Measurements from ENCODE around the gene MAS1. TPM values are rescaled to one million over a fixed set of nuclear protein-coding genes. Genes with fewer than 3 reads are reported as not detected.
"Not testable (repeated sequence)": the region's sequence is repeated elsewhere in the genome, so short reads cannot be mapped to it uniquely, and the experiment has no call there.

The MAS1 gene
- polyA plus RNA-seq, result 0.01 TPM
- long read RNA-seq, donor 1, result 0 reads
- long read RNA-seq, donor 2, result 0 reads
- long read RNA-seq, donor 3, result 0 reads
- long read RNA-seq, donor 4, result 0 reads
- long read RNA-seq, donor 5, result 0 reads
- long read RNA-seq, donor 6, result 0 reads
- long read RNA-seq, donor 7, result 0 reads
- long read RNA-seq, donor 8, result 0 reads
- long read RNA-seq, donor 9, result 0 reads
- long read RNA-seq, donor 10, result 0 reads
- long read RNA-seq, donor 11, result 0 reads

- Histone ChIP-seq H3K4me3 (ENCODE audit: low read length) (no peak within 1 kb of the TSS), H3K9me3 (ENCODE audit: control insufficient read depth, low read depth, low read length) (no peaks in the 10 kb centered on the region), H3K36me3 (ENCODE audit: control insufficient read depth, insufficient read depth, low read length) (no peaks in the 10 kb centered on the region), H3K27me3 (ENCODE audit: control insufficient read depth, insufficient read depth, low read length) (peaks cover 65% of the 10 kb centered on the region), H3K27ac (ENCODE audit: low read length) (no peak within 1 kb of the TSS), H3K4me1 (ENCODE audit: control insufficient read depth, insufficient read depth, low read length) (no peaks in the 10 kb centered on the region)
- no CpG with 5 or more reads among the region's 7 CpGs for WGBS (ENCODE audit: insufficient coverage, low lambda C conversion rate)
- DNase-seq, result no peak
Measured at GRCh38 chr6:159890792-159891191, at the start of gene MAS1. MAS1 (plus strand) TSS chr6:159890988; CDS start chr6:159906956, 15,968 bp downstream.

DNA sequence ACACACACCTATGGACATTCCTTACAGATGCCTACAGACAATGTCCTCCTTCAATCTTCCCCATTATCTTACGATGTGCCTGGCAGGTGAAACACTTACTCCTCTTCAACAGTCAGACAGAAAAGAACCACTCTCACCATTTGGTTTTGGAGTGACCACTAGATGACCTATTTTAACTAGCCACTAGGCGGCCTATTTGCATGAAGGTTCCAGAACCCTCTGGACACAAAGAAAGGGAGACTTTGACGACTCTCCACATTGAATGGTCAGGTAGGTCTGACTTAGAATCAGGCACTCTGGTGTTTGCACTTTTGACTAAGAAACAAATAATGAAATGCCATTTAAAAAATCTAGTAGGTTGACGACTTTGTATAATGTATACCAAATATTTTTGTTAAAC, 48.8 kb upstream of the MAS1 start:
- WGBS (ENCODE audit: insufficient coverage, low lambda C conversion rate), result 78% methylated on average over 3 of the region's 4 CpGs
- DNase-seq, result no peak

DNA sequence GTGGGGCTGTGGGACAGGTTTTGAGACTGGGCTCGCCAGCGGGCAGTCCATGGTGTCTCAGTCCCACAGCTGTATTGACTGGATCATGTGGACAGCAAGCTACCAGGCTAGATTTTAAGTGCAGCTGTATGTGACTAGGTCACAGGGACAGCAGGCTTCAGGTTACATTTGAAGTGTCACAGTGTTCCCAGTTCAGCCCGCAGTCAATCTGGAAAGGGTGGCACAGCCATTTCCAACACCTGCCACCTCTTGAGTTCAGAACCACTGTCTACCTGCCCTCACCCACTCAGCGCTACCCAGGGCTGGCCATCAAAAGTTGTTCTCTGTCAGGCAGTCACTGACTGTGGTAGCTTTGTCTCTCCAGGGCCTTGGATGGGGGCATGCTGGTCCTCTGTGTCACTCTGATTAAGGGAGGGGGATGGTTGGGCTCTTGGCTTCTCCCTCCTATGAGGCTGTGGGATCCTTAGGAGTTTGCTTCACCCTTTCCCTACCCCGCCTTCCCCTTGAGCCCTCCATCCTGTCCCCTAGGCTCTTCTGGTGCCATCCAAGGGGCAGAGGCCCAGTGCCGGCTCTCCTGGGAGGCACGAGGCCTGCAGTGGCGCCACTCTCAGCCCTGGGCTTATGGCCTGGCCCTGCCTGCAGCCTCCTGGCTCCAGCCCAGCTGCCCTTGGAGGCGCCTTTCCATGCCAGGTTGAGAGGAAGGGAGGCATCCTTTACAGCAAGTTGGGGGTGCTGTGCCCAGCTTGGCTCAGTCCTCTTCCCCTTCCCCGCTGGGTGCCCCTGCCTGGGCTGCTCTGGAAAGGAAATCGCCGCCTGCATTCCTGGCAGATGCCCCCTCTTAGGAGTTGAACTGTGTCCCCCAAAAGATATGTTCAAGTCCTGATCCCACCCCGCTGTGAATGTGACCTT, 45.8 kb upstream of the MAS1 start:
- no peak overlapping the region for H3K4me3 ChIP-seq (ENCODE audit: low read length)
- DNase-seq, result no peak
- WGBS (ENCODE audit: insufficient coverage, low lambda C conversion rate), result no CpG with 5 or more reads among the region's 13 CpGs
- no peaks in the 10 kb centered on the region for H3K27me3 ChIP-seq (ENCODE audit: control insufficient read depth, insufficient read depth, low read length)
- no peaks in the 10 kb centered on the region for H3K4me1 ChIP-seq (ENCODE audit: control insufficient read depth, insufficient read depth, low read length)
- no peaks in the 10 kb centered on the region for H3K9me3 ChIP-seq (ENCODE audit: control insufficient read depth, low read depth, low read length)
- no peak overlapping the region for H3K27ac ChIP-seq (ENCODE audit: low read length)
- no peaks in the 10 kb centered on the region for H3K36me3 ChIP-seq (ENCODE audit: control insufficient read depth, insufficient read depth, low read length)

More for the DNA sequence above, 48.8 kb upstream of the MAS1 start:
- no peak overlapping the region for H3K27ac ChIP-seq (ENCODE audit: low read length)
- no peaks in the 10 kb centered on the region for H3K27me3 ChIP-seq (ENCODE audit: control insufficient read depth, insufficient read depth, low read length)
- no peaks in the 10 kb centered on the region for H3K36me3 ChIP-seq (ENCODE audit: control insufficient read depth, insufficient read depth, low read length)
- no peak overlapping the region for H3K4me3 ChIP-seq (ENCODE audit: low read length)
- H3K9me3 ChIP-seq (ENCODE audit: control insufficient read depth, low read depth, low read length), result no peaks in the 10 kb centered on the region
- H3K4me1 ChIP-seq (ENCODE audit: control insufficient read depth, insufficient read depth, low read length), result no peaks in the 10 kb centered on the region

GRCh38 chr6:159848552-159848951, 42.2 kb upstream of the MAS1 start:
- not testable (repeated sequence) for H3K9me3 ChIP-seq (ENCODE audit: control insufficient read depth, low read depth, low read length); H3K27me3 ChIP-seq (ENCODE audit: control insufficient read depth, insufficient read depth, low read length); H3K36me3 ChIP-seq (ENCODE audit: control insufficient read depth, insufficient read depth, low read length); H3K4me1 ChIP-seq (ENCODE audit: control insufficient read depth, insufficient read depth, low read length); H3K27ac ChIP-seq (ENCODE audit: low read length); DNase-seq; H3K4me3 ChIP-seq (ENCODE audit: low read length)
- WGBS (ENCODE audit: insufficient coverage, low lambda C conversion rate), result no CpG with 5 or more reads among the region's 5 CpGs

DNA sequence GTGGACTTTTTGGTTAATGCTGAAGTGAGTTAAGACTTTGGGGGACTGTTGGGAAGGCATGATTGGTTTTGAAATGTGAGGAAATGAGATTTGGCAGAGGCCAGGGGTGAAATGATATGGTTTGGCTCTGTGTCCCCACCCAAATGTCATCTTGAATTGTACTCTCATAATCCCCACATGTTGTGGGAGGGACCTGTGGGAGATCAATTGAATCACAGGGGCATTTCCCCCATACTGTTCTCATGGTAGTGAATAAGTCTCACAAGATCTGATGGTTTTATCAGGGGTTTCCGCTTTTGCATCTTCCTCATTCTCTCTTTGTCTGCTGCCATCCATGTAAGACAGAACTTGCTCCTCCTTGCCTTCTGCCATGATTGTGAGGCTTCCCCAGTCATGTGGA, 40.9 kb upstream of the MAS1 start:
- H3K9me3 ChIP-seq (ENCODE audit: control insufficient read depth, low read depth, low read length); H3K27ac ChIP-seq (ENCODE audit: low read length); H3K4me1 ChIP-seq (ENCODE audit: control insufficient read depth, insufficient read depth, low read length); H3K27me3 ChIP-seq (ENCODE audit: control insufficient read depth, insufficient read depth, low read length); H3K4me3 ChIP-seq (ENCODE audit: low read length); H3K36me3 ChIP-seq (ENCODE audit: control insufficient read depth, insufficient read depth, low read length); DNase-seq: not testable (repeated sequence)
- no CpG with 5 or more reads among the region's 1 CpG for WGBS (ENCODE audit: insufficient coverage, low lambda C conversion rate)

- 17% methylated on average over 3 of the region's 6 CpGs for WGBS (ENCODE audit: insufficient coverage, low lambda C conversion rate)
- DNase-seq, result peak; percentile 9 to 46
- no peaks in the 10 kb centered on the region for H3K36me3 ChIP-seq (ENCODE audit: control insufficient read depth, insufficient read depth, low read length)
- no peak overlapping the region for H3K27ac ChIP-seq (ENCODE audit: low read length)
- no peaks in the 10 kb centered on the region for H3K9me3 ChIP-seq (ENCODE audit: control insufficient read depth, low read depth, low read length)
- H3K4me3 ChIP-seq (ENCODE audit: low read length), result no peak overlapping the region
- no peaks in the 10 kb centered on the region for H3K4me1 ChIP-seq (ENCODE audit: control insufficient read depth, insufficient read depth, low read length)
- H3K27me3 ChIP-seq (ENCODE audit: control insufficient read depth, insufficient read depth, low read length), result no peaks in the 10 kb centered on the region
Measured at GRCh38 chr6:159852877-159853276, 37.9 kb upstream of the MAS1 start.

DNA sequence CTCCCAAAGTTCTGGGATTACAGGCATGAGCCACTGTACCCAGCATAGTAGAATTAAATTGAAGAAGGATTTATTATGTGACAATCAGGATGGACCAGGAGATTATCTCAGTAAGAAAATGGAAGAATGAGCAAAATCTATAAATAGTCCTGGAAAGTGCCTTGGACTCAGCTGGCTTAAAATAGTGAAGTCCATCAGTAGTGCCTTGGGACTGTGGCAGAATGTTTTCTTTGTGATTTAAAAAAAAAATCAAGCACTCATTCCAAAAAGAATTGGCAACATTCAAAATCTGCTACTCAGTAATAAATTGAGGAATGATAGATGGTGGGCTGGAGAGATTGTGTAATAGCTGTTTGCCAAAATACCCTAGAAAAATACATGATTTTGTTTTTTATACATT, 37.0 kb upstream of the MAS1 start:
- Histone ChIP-seq H3K4me3 (ENCODE audit: low read length) (no peak overlapping the region), H3K4me1 (ENCODE audit: control insufficient read depth, insufficient read depth, low read length) (no peaks in the 10 kb centered on the region), H3K9me3 (ENCODE audit: control insufficient read depth, low read depth, low read length) (no peaks in the 10 kb centered on the region), H3K36me3 (ENCODE audit: control insufficient read depth, insufficient read depth, low read length) (no peaks in the 10 kb centered on the region), H3K27me3 (ENCODE audit: control insufficient read depth, insufficient read depth, low read length) (no peaks in the 10 kb centered on the region), H3K27ac (ENCODE audit: low read length) (no peak overlapping the region)
- no peak for DNase-seq

- WGBS (ENCODE audit: insufficient coverage, low lambda C conversion rate), result no CpG with 5 or more reads among the region's 3 CpGs
- no peaks in the 10 kb centered on the region for H3K4me1 ChIP-seq (ENCODE audit: control insufficient read depth, insufficient read depth, low read length)
- no peak overlapping the region for H3K27ac ChIP-seq (ENCODE audit: low read length)
- no peaks in the 10 kb centered on the region for H3K36me3 ChIP-seq (ENCODE audit: control insufficient read depth, insufficient read depth, low read length)
- H3K27me3 ChIP-seq (ENCODE audit: control insufficient read depth, insufficient read depth, low read length), result no peaks in the 10 kb centered on the region
- no peaks in the 10 kb centered on the region for H3K9me3 ChIP-seq (ENCODE audit: control insufficient read depth, low read depth, low read length)
- no peak for DNase-seq
- no peak overlapping the region for H3K4me3 ChIP-seq (ENCODE audit: low read length)
Measured at GRCh38 chr6:159854959-159855358, 35.8 kb upstream of the MAS1 start.

DNA sequence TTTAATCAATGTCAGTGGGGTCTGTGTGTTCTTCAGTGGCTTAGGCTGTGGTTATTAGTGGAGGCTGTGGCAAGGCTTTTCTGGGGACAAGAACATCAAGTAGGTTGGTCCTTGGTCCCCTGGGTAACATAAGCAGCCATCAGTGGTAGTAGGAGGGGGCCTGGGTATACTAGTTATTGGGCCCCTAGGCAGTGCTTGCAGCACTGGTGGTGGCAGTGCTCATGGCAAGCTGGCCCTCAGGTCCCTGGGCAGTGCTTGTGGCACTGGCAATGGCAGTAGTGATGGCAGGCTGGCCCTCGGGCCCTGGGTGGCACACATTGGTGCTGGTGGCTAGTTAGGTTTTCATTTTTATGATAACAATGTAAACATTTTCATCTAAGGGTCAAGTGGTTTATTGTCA, 32.5 kb upstream of the MAS1 start:
- H3K4me3 ChIP-seq (ENCODE audit: low read length), result no peak overlapping the region
- no peaks in the 10 kb centered on the region for H3K27me3 ChIP-seq (ENCODE audit: control insufficient read depth, insufficient read depth, low read length)
- H3K9me3 ChIP-seq (ENCODE audit: control insufficient read depth, low read depth, low read length), result no peaks in the 10 kb centered on the region
- no CpG with 5 or more reads among the region's 1 CpG for WGBS (ENCODE audit: insufficient coverage, low lambda C conversion rate)
- no peaks in the 10 kb centered on the region for H3K36me3 ChIP-seq (ENCODE audit: control insufficient read depth, insufficient read depth, low read length)
- H3K4me1 ChIP-seq (ENCODE audit: control insufficient read depth, insufficient read depth, low read length), result no peaks in the 10 kb centered on the region
- no peak for DNase-seq
- no peak overlapping the region for H3K27ac ChIP-seq (ENCODE audit: low read length)

DNA sequence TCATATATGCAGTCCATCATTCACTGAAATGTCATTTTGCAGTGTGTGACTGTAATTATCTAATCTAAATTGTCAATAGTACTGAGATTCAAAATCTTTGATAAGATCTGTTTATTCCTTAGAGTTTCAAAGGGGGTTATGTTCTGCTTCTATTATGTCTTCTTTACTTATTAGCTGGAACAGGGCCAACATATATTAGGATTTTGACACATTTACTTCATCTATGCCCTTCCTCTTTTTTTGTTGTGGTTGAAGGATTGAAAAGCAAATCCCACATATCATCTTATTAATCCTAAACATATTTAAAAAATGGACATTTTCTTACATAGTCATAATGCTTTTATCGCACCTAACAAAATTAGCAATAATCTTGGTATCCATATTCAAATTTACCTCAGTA, 30.3 kb upstream of the MAS1 start:
- H3K4me1 ChIP-seq (ENCODE audit: control insufficient read depth, insufficient read depth, low read length), result no peaks in the 10 kb centered on the region
- H3K27me3 ChIP-seq (ENCODE audit: control insufficient read depth, insufficient read depth, low read length), result no peaks in the 10 kb centered on the region
- H3K4me3 ChIP-seq (ENCODE audit: low read length), result no peak overlapping the region
- no peaks in the 10 kb centered on the region for H3K9me3 ChIP-seq (ENCODE audit: control insufficient read depth, low read depth, low read length)
- no peaks in the 10 kb centered on the region for H3K36me3 ChIP-seq (ENCODE audit: control insufficient read depth, insufficient read depth, low read length)
- no peak for DNase-seq
- no peak overlapping the region for H3K27ac ChIP-seq (ENCODE audit: low read length)
- 100% methylated on average over 1 of the region's 1 CpG for WGBS (ENCODE audit: insufficient coverage, low lambda C conversion rate)

DNA sequence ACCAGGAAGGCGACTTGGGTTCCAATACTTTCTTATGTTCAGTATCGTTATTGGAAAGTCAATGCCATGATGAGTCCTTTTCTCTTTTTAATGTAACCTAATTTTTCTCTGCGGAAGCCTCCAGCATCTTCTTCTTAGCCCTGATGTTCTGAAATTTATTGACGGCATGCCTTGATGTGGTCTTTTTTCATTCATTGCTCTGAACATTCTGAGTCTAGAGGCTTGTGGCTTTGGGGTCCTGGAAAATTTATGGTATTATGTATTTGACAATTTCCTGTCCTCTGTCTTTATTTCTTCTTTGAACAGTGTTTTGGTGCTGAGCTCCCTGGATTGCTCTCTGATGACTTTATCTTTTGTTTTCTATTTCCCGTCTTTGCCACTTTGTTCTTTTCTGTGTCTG, 28.7 kb upstream of the MAS1 start:
- WGBS (ENCODE audit: insufficient coverage, low lambda C conversion rate), result 58% methylated on average over 5 of the region's 5 CpGs
- no peak overlapping the region for H3K4me3 ChIP-seq (ENCODE audit: low read length)
- no peaks in the 10 kb centered on the region for H3K27me3 ChIP-seq (ENCODE audit: control insufficient read depth, insufficient read depth, low read length)
- DNase-seq, result no peak
- no peak overlapping the region for H3K27ac ChIP-seq (ENCODE audit: low read length)
- H3K36me3 ChIP-seq (ENCODE audit: control insufficient read depth, insufficient read depth, low read length), result no peaks in the 10 kb centered on the region
- H3K4me1 ChIP-seq (ENCODE audit: control insufficient read depth, insufficient read depth, low read length), result no peaks in the 10 kb centered on the region
- peaks cover 2% of the 10 kb centered on the region for H3K9me3 ChIP-seq (ENCODE audit: control insufficient read depth, low read depth, low read length)

All from large intestine (tissue), 12 donors.